ENCODE measurements around the gene BRINP2.

DNA sequence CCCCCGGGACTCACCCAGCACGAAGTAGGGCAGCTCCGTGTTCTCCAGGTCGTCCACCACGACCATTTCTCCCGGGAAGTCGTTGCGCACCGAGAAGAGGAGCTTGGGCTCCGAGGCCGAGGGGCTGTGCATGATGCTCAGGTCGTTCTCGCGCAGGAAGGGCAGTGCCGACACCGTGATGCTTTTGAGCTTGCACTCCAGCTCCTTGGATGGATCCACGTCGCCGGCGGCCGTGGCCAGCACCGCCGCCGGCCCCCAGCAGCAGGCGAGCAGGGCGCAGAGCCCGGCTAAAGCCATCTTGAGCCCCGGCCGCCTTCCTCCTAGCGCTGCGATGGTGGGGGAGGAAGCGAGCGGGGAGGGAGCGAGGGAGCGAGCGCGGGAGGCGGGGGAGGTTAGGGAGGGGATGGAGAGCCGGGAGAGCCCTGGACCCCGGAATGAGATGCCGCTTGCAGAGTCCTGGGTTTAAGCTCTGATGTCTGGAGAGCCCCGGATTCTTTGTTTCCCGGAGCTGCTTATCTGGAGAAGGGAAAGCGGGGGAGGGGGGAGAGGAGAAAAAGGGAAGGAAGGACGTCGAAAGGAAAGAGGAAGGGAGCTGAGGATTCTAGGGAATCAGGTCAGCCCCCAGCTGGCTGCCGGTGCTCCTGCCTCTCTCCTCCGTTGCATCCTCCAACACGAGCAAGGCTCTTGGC lies 6.2 kb upstream of the BRINP2 start, which contains the start of gene ASTN1:
- TF ChIP-seq ZNF8 (CRISPR knock-in tag; IDR thresholded peaks at IDR 0.05) (no peak), SNAI2 (CRISPR knock-in tag; IDR thresholded peaks at IDR 0.05) (no peak), CREB5 (CRISPR knock-in tag; IDR thresholded peaks at IDR 0.05; ENCODE audit: low read depth) (no peak), OSR1 (CRISPR knock-in tag; IDR thresholded peaks at IDR 0.05) (no peak), ZC3H10 (CRISPR knock-in tag; IDR thresholded peaks at IDR 0.05) (no peak), PPARA (CRISPR knock-in tag; IDR thresholded peaks at IDR 0.05; ENCODE audit: borderline replicate concordance) (no peak), ZNF565 (CRISPR knock-in tag; conservative IDR thresholded peaks at IDR 0.05; ENCODE audit: low read depth) (no peak), TOX (CRISPR knock-in tag; IDR thresholded peaks at IDR 0.05; ENCODE audit: borderline replicate concordance) (no peak), RARB (CRISPR knock-in tag; IDR thresholded peaks at IDR 0.05) (no peak), ISL1 (CRISPR knock-in tag; IDR thresholded peaks at IDR 0.05) (no peak)
- TF ChIP-seq, protein P1, sequence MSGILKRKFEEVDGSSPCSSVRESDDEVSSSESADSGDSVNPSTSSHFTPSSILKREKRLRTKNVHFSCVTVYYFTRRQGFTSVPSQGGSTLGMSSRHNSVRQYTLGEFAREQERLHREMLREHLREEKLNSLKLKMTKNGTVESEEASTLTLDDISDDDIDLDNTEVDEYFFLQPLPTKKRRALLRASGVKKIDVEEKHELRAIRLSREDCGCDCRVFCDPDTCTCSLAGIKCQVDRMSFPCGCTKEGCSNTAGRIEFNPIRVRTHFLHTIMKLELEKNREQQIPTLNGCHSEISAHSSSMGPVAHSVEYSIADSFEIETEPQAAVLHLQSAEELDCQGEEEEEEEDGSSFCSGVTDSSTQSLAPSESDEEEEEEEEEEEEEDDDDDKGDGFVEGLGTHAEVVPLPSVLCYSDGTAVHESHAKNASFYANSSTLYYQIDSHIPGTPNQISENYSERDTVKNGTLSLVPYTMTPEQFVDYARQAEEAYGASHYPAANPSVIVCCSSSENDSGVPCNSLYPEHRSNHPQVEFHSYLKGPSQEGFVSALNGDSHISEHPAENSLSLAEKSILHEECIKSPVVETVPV (CRISPR knock-in tag; IDR thresholded peaks at IDR 0.05): no peak
- TF ChIP-seq, protein P2, sequence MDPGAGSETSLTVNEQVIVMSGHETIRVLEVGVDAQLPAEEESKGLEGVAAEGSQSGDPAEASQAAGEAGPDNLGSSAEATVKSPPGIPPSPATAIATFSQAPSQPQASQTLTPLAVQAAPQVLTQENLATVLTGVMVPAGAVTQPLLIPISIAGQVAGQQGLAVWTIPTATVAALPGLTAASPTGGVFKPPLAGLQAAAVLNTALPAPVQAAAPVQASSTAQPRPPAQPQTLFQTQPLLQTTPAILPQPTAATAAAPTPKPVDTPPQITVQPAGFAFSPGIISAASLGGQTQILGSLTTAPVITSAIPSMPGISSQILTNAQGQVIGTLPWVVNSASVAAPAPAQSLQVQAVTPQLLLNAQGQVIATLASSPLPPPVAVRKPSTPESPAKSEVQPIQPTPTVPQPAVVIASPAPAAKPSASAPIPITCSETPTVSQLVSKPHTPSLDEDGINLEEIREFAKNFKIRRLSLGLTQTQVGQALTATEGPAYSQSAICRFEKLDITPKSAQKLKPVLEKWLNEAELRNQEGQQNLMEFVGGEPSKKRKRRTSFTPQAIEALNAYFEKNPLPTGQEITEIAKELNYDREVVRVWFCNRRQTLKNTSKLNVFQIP (CRISPR knock-in tag; IDR thresholded peaks at IDR 0.05; ENCODE audit: borderline replicate concordance, low read depth): no peak
- TF ChIP-seq, protein P3, sequence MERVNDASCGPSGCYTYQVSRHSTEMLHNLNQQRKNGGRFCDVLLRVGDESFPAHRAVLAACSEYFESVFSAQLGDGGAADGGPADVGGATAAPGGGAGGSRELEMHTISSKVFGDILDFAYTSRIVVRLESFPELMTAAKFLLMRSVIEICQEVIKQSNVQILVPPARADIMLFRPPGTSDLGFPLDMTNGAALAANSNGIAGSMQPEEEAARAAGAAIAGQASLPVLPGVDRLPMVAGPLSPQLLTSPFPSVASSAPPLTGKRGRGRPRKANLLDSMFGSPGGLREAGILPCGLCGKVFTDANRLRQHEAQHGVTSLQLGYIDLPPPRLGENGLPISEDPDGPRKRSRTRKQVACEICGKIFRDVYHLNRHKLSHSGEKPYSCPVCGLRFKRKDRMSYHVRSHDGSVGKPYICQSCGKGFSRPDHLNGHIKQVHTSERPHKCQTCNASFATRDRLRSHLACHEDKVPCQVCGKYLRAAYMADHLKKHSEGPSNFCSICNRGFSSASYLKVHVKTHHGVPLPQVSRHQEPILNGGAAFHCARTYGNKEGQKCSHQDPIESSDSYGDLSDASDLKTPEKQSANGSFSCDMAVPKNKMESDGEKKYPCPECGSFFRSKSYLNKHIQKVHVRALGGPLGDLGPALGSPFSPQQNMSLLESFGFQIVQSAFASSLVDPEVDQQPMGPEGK (CRISPR knock-in tag; IDR thresholded peaks at IDR 0.05; ENCODE audit: borderline replicate concordance): no peak
